ENCODE data around the gene STXBP1. TPM values are rescaled to one million over a fixed set of nuclear protein-coding genes. Genes with fewer than 3 reads are reported as not detected.
"Not testable (repeated sequence)": the region's sequence is repeated elsewhere in the genome, so short reads cannot be mapped to it uniquely, and the experiment has no call there.

STXBP1 gene
- total RNA-seq, 1 experiment from 2014 or later, result 0.36 TPM

DNA sequence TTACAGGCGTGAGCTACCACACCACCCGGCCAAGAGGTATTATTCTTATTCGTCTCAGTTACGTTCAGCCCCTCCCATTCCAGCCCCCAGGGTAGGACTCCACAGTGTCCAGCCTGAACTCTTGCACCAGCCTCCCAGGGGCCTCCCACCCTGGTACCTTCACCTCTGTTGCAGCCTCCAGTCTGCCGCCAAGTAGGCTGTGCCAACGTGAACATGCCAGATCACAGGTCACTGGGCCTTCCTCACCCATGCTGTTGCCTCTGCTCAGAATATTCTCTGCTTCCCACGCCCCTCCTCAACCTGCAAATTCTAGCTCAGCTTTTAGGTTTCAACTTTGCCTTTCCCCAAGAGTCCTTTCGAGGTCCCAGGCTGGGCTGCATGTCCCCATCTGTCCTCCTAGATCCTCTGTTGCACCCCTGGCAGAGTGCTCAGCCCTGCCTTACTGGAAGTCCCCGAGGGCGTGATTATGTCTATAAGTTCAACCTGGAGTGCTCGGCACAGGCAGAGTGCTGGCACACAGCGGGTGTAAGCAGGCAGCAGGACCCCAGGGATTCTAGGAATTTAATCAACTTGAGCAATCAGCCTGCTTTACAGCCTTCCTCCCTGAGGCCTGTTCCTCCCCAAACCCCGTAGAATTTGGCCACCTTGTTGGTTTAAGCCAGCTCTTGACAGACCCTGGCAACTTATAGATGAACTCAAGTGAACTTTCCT lies 13.1 kb upstream of the STXBP1 start:
- no peaks in the 10 kb centered on the region for H3K36me3 ChIP-seq
- no peak overlapping the region for H3K4me3 ChIP-seq
- no peaks in the 10 kb centered on the region for H3K27me3 ChIP-seq
- H3K9me3 ChIP-seq, result no peaks in the 10 kb centered on the region
- no peak for DNase-seq

DNA sequence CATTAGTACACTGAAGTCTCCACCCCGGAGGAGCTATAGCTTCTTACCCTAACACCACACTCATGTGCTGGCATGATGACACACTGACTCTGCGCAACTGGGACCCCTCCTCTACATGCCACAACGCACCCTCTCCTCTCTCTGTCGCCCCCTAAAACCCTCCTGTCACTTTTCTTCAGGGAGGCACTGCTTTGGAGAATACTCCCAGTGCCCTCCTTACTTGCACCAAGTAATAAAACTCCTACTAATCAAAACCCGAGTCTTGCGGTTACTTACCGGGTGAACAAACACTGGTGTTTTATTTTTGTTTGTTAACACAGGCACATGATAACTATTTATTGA lies 12.6 kb upstream of the STXBP1 start:
- Histone ChIP-seq H3K9me3 (no peaks in the 10 kb centered on the region), H3K4me3 (no peak overlapping the region), H3K27me3 (no peaks in the 10 kb centered on the region), H3K36me3 (no peaks in the 10 kb centered on the region)
- DNase-seq, result no peak

- Histone ChIP-seq H3K27me3 (no peaks in the 10 kb centered on the region), H3K4me3 (no peak overlapping the region), H3K9me3 (no peaks in the 10 kb centered on the region), H3K36me3 (no peaks in the 10 kb centered on the region)
- no peak for DNase-seq
Measured at GRCh38 chr9:127603226-127603625, 8.9 kb upstream of the STXBP1 start.

- Histone ChIP-seq H3K4me3 (no peak overlapping the region), H3K27me3 (no peaks in the 10 kb centered on the region), H3K9me3 (no peaks in the 10 kb centered on the region), H3K36me3 (no peaks in the 10 kb centered on the region)
- no peak for DNase-seq
Measured at GRCh38 chr9:127606043-127606442, 6.0 kb upstream of the STXBP1 start.

DNA sequence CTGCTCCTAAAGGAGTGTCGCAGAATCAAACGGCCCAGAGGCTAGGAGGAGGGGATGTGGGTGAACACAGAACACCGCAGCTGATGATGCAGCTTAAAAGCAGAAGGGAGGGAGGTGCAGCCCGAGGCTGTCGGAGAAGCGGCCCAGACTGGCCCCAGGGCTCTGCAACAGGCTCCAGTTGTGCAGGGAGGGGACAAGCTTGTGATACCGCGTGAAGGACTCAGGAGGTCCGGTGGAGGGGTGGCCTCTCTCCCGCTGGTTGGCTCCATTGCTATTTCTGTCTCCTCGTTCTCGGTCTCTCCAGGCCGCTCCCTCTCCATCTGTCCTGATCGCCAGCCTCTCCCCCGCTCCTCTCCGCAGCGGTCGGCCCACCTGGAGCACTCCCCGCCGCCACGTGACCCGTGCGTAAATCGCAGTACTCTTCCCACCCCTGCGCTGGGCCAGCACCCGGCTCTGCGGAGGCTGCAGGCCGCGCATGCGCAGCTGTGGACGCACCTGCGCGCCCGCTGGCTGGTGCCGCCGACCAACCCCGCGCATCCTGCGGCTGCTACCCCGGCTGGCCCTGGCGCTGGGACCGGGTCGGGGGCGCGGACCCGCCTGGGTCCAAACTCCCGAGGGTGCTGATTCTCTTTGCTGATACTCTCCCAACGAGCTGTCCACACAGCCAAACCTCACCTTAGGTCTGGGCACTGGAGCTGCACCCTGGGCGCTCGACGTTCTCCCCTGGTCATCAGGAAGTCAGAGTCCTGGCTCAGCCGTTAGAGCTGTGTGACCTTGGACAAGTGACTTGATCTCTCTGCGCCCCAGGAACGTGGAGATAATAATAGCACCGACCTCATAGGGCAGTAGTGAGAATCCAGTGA lies 3.7 kb upstream of the STXBP1 start:
- DNase-seq, result no peak
- Histone ChIP-seq H3K9me3 (no peaks in the 10 kb centered on the region), H3K4me3 (no peak overlapping the region), H3K36me3 (no peaks in the 10 kb centered on the region), H3K27me3 (no peaks in the 10 kb centered on the region)

DNA sequence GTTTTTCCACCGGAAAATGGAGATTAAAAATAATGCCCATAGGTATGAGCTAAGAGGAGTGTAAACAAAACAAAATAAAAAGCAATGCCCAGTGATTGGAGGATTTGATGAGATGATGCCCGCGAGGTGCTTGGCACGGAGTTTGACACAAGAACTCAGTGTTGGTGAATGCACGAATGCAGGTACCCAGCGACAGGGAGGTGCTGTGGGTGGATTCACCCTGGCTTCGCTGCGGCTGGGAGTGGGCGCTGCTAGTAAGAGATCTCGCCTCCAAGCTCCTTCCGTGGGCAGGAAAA lies 526 bp upstream of the STXBP1 start:
- Histone ChIP-seq H3K9me3 (no peaks in the 10 kb centered on the region), H3K4me3 (peak overlapping the region; percentile 67), H3K27me3 (no peaks in the 10 kb centered on the region), H3K36me3 (no peaks in the 10 kb centered on the region)
- no peak for DNase-seq

- Histone ChIP-seq H3K9me3 (no peaks in the 10 kb centered on the region), H3K27me3 (no peaks in the 10 kb centered on the region), H3K4me3 (peak overlapping the region; percentile 62), H3K36me3 (no peaks in the 10 kb centered on the region)
- DNase-seq, result peak; percentile 56
Measured at GRCh38 chr9:127612939-127613582, 984 bp downstream of the STXBP1 start.

- no peak for DNase-seq
- Histone ChIP-seq H3K36me3 (no peaks in the 10 kb centered on the region), H3K27me3 (no peaks in the 10 kb centered on the region), H3K9me3 (no peaks in the 10 kb centered on the region), H3K4me3 (peak overlapping the region; percentile 62)
Measured at GRCh38 chr9:127613583-127613954, 1.5 kb downstream of the STXBP1 start.

DNA sequence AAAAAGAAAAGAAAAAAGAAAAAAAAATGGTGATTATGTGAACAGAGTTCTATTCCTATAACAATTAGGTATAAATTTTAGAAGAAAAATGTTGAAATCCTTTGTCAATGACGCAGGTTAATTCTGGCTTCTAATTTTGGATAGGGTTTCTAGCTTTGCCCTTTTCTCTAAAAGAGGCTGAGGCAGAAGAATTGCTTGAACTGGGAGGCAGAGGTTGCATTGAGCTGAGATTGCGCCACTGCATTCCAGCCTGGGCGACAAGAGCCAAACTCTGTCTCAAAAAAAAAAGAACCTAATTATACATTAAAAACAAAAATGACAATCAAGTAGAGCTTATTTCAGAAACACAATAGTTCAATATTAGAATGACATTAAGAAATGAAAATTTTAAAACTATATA lies 2.9 kb downstream of the STXBP1 start:
- Histone ChIP-seq H3K4me3 (no peak overlapping the region), H3K9me3 (no peaks in the 10 kb centered on the region), H3K36me3 (no peaks in the 10 kb centered on the region), H3K27me3 (no peaks in the 10 kb centered on the region)
- no peak for DNase-seq

GRCh38 chr9:127621339-127621970 lies 9.4 kb downstream of the STXBP1 start:
- H3K4me3 ChIP-seq, H3K36me3 ChIP-seq, H3K9me3 ChIP-seq, H3K27me3 ChIP-seq: not testable (repeated sequence)
- peak; percentile 1 for DNase-seq

GRCh38 chr9:127626752-127627493 lies 14.8 kb downstream of the STXBP1 start:
- Histone ChIP-seq H3K36me3 (no peaks in the 10 kb centered on the region), H3K27me3 (no peaks in the 10 kb centered on the region), H3K9me3 (no peaks in the 10 kb centered on the region), H3K4me3 (no peak overlapping the region)
- no peak for DNase-seq

GRCh38 chr9:127627494-127627855 lies 15.4 kb downstream of the STXBP1 start:
- H3K4me3 ChIP-seq, result no peak overlapping the region
- no peaks in the 10 kb centered on the region for H3K36me3 ChIP-seq
- no peaks in the 10 kb centered on the region for H3K9me3 ChIP-seq

DNA sequence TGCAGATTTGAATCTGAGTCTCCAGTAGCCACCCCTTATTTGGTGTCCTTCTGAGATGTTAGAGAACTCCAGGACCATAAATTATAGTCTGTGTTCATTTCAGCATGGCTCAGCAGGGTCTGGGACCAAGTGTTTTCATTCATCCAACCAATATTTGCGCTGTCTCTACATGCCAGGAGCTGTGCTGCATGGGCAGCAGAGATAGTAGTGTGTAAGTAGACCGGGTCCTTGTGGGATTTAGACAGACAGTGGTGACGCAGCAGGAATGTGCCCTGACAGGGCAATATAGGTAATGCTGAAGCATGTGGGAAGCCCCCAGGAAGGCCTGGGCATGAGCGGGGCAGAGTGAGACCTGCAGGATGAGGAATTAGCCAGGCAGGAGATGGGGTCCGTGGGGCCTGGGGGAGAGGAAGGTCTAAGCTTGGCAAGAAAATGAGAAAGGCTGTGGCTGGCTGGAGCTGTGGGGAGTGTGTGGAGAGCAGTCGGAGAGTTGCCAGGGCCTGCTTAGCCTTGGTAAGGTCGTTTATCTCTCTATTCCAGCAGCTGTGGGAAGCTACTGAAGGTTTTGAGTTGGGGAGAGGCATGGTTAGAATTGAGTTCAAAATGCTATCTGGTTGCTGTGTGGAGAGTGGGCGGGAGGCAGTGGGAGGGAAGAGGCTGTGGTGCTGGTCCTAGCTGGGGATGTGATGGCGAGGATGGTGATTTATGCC lies 16.8 kb downstream of the STXBP1 start:
- Histone ChIP-seq H3K9me3 (no peaks in the 10 kb centered on the region), H3K27me3 (no peaks in the 10 kb centered on the region), H3K4me3 (no peak overlapping the region), H3K36me3 (no peaks in the 10 kb centered on the region)
- no peak for DNase-seq

More at GRCh38 chr9:127627494-127627855, 15.4 kb downstream of the STXBP1 start:
- no peak for DNase-seq
- no peaks in the 10 kb centered on the region for H3K27me3 ChIP-seq

- peak; percentile 2 for DNase-seq
- no peak overlapping the region for H3K4me3 ChIP-seq
- H3K27me3 ChIP-seq, result no peaks in the 10 kb centered on the region
- no peaks in the 10 kb centered on the region for H3K9me3 ChIP-seq
- H3K36me3 ChIP-seq, result no peaks in the 10 kb centered on the region
Measured at GRCh38 chr9:127629468-127630081, 17.5 kb downstream of the STXBP1 start.

DNA sequence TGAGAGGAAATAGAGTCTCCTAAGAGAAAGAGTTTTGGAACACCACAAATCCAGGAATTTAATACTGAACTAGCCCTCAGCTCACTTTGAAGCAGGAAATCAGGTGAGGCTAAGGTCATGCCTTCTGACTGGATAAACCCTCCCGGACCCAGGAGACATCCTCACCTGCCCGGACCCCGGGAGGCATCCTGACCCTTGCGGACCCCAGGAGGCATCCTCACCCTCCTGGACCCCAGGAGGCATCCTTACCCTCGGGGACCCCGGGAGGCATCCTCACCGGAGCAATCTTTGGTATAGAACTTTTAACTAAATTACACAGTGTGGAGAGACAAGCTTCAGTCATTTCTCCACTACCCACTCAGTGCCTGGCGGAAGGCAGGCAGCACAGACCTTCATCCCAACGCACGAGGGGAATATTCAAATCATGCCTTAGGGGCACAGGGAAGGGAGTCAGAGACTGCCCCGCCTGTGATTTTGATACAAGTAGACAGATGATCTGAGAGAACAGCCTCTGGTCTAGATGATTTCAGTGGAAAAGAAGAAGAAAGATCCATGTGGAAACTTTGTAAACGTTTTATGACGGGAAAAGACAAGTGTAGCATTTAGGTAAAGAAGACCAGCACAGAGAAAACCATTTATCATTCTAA lies 21.3 kb downstream of the STXBP1 start:
- no peak for DNase-seq
- no peaks in the 10 kb centered on the region for H3K36me3 ChIP-seq
- H3K27me3 ChIP-seq, result no peaks in the 10 kb centered on the region
- H3K9me3 ChIP-seq, result no peaks in the 10 kb centered on the region
- H3K4me3 ChIP-seq, result no peak overlapping the region
